GM21576 (cell line): ENCODE measurements around the gene GADD45G.

Experiments
- ATAC-seq: cut with Tn5 transposase; IDR thresholded peaks from one replicate; pipeline ENCODE4 v1.9.1; 2021; ENCODE audit warnings: mild to moderate bottlenecking, moderate library complexity; ENCODE audit not compliant: unreplicated experiment

Gene GADD45G

DNA sequence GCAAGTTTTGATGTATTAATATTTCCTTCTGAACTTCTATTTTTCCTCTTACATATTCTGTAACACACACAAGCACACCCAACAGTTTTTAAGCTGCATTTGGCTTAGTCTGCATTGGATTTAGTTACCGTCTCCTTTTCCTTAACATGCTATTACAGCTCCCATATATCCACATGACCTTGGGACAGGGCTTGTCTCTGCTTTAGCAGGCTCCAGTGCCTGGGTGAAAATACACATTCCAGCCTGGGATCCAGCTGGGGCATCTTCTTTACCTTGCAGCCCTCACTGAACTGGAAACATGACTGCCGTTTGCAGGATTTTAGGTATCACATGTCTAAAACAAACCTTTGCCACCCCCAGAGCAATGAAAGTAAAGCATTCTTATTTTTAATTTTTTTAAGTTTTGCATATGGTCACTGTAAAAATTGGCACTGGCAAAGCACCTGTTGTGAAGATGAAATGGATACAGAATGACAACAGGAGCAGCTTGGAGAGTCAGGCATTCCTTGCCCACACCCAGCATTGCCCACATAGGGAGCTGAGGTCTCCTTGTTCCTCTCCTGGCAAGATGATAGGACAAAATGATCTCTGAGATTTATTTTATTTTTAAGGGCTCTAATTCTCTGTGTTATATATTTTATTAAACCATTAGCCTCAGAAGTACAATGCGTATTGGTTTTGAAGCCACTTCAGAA lies 4.0 kb downstream of the GADD45G start:
- ATAC-seq, result no peak

DNA sequence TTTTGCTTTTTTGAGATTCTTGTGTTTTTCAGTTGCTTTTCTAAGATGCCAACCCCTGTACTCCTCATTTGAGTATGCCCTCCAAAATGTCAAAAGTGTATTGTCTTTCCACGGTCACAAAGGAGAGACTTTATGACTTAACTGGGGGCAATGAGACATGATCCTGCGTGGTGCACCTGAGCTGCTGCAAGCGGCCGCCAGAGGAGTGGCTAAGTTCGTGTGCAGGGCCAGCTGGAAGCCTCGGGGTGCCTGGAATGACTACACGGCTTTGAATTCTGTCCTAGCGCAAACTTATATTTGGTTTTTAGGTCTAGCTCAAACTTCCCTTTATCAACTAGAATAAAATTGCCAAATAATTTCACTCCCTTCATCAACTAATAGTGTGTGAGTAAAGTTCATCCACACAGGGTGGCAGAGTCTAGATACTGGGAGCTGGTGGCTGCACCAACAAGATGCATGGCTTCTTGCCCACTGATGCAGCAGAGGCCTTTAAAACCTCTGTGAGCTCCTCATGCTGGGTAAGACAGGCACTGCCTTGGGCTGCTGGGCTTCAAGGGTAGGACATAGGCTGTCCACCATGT lies 4.7 kb downstream of the GADD45G start:
- no peak for ATAC-seq

DNA sequence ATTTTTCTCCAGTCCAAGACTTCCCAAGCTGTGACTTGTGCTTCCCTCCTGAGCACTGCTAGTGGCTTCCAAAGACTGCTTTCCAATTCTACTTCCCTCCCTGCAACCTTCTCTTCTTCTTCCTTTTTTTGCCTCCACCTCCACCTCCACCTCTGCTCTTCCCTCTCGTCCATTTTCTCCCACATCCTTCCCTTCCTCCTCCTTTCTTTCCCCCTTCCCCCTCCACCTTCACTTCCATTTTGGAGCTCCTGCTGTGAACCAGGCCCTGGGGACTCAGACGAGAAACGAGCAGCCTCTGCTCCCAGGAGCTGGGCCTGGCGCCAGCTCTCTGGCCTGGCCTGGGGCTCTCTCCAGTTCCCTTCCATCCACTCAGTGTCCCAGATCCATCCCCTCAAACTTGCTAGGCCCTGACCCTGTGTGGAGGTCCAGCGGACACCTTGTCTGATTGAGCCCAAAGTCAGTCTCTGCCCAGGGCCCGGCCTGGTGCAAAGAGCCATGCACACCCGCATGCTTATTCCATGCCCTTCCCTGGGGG lies 5.6 kb downstream of the GADD45G start:
- ATAC-seq, result no peak

GRCh38 chr9:89611425-89611824 lies 6.6 kb downstream of the GADD45G start:
- ATAC-seq, result no peak

- ATAC-seq, result no peak
These were observed 7.9 kb downstream of the GADD45G start for GRCh38 chr9:89612566-89613278.

GRCh38 chr9:89613912-89614892 lies 9.4 kb downstream of the GADD45G start:
- no peak for ATAC-seq

DNA sequence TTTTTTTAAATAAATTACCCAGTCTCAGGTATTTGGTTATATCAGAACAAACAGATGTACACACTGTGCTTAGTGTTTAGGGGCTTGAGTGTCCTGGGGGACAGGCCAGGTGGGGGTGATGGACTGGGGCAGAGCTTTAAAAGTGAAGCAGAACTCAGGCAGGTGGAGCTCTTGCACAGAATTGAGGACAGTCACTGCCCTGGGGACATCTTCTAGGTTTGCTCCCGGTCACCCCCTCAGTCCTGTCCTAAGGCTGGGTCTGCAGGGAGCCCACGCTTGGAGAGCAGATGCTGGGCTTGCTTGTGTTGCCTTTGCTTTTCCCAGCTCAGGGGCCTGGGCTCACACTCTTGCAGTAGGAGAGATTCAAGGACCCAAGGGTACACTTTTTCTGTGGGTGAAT lies 10.8 kb downstream of the GADD45G start:
- no peak for ATAC-seq

DNA sequence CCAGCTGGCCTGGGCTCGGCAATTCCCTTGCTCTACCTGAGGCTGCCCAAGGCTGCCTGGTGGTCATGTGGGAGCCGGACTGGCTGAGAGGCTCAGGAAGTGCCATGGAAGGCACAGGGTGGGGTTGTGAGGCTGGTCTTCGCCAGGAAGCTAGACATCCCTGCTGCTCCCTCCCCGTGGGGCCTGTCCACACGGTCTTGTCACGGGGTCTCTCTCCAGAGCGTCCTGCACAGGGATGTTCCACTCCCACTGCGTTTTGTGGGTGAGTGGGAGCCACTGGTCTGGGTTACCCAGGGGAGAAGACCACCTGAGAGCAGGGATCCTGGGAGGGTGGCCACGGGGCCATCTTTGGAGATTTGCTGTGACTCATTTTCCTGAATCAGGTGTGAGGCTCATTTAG lies 11.6 kb downstream of the GADD45G start:
- ATAC-seq, result no peak

DNA sequence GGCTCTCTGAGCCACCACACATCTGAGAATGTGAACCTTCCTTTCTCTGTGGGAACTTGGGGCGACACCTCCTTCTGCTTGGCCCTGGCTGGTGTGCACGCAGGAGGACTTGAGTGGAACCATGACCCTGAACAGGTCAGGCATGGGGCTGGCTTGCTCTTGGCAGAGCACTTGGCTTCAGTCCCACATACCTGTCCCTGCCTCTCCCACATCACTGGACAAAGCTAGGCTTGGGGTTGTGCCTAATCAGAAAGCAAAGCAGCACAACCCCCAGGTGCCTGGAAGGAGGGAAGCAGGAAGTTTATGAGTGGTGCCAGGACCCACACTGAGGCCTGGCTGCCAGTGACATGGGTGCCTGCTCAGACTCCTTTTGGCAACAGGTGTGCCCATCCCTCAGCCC lies 13.2 kb downstream of the GADD45G start:
- ATAC-seq, result no peak

DNA sequence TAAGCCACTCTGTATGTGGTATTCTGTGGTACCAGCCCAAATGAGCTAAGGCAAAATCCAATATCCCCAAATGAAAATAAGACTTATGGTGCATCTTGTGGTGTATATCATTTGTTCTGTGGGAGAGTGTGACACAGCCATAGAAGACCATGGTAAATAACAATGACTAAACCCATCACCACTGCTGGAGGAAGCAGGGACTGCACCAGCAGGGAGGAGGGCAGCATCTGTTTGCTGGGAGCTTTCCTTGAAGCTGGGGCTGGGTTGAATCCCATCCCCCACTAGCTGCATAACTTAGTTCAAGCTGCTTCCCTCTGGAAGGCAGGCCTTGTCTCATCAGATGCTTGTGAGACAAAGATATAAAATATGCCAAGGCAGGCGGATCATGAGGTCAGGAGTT lies 14.2 kb downstream of the GADD45G start:
- ATAC-seq, result no peak

- ATAC-seq, result no peak
These were observed 14.8 kb downstream of the GADD45G start for GRCh38 chr9:89619424-89620138.

- ATAC-seq, result no peak
These were observed 16.2 kb downstream of the GADD45G start for GRCh38 chr9:89621031-89621430.

DNA sequence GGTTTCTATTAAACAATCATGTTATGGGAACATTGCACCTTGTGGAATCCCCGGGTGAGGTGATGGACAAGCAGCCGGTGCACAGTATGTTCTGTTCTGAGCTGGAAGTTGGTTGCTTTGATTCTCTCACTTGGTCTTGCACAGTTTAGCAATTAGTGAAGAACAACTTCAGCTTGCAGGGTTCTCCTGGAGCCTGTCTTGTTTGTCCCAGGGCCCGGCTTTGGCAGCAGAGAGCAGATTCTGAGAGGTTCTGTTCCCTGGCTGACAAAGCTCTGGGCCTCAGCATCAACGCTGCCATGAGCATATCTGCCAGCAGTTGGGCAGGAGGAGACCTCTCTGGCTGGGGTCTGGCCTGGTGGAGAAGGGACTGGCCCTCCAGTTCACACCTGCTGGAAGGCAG lies 16.9 kb downstream of the GADD45G start:
- ATAC-seq, result no peak

DNA sequence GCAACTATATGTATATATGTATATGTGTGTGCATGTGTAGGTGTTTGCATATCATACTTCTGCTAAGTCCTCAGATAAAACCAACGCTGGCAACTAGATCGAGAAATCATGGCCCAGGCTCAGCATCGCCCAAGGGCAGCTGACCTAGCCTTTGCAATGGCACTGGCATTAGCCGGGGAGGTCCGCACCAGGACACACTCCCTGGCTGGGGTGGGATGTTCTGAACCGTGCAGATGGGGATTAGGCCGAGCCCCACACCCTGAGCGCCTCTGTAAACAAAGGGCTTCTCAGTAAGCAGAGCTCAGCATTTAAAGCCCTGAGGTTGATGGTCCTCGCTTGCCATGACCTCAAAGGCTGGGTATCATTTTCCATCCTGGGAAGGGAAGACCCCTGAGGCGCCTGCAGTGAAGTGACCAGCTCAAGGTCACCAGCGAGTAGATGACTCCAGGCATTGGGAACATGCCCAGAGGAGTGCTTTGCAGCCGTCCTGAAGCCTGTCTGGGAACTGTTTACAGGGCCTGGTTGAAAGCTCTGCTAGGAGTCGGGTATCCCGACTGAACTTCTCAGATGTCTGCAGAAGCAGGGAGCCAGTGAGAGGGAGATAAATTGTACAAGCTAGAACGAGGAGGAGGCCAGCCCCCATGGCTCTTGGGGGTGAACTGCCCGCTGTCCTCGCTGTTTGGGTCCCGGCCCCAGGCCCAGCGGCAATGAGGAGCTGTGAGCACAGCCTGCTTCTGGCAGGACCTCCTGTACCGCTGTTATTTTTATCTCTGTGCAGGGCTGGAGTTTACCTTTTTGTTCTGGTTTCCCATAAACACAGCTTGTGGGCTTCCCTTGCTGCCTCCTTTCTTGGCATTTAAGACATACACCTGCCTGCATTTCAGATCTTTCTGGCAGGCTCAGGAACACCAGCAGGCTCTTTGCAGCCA lies 18.4 kb downstream of the GADD45G start:
- no peak for ATAC-seq

- no peak for ATAC-seq
These were observed 19.2 kb downstream of the GADD45G start for GRCh38 chr9:89623925-89624420.

DNA sequence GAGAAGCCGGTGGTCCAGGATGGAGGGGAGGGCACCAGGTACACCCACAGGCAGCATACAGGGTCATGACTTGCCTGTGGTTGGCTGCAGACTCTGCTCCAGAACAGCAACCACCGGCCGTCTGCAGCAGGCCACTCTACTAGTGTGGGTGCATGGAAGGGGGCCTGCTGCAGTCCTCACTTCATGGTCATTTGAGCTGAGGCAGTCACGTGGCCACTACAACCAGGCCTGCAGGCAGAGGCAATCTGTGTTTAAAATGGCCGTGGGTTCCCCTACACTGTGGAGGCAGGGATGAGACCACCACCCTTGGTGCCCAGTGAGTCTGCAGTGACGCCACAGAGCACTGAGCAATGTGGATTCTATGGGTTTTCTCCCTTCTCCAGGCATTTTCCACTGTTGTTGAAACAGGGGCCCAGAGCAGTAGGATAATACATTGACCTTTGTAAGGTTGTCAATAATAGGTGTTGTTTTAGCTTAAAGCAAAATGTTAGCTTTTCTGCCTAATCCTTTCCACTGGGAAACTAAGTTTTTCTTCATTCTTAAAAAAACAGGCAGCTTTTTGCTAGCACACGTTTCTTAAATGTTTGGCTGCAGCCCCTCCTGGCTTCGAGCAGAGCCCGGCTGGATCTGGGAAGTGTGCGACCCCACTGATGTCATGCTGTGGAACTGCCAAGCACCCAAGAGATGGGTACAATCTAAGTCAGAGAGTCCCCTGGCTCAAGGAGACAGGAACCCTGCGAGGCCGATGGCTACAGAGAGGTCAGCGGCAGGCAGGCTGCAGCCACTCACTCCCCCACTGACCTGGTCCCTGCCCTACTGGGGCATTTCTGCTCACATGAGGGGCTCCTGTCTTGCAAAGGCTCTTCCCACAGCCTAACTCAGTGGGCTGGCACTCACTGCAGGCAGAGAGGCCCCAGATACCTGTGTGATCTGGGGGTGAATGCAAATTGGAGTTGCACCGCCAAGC lies 21.2 kb downstream of the GADD45G start:
- ATAC-seq, result no peak

GRCh38 chr9:89626741-89627265 lies 22.0 kb downstream of the GADD45G start:
- no peak for ATAC-seq

DNA sequence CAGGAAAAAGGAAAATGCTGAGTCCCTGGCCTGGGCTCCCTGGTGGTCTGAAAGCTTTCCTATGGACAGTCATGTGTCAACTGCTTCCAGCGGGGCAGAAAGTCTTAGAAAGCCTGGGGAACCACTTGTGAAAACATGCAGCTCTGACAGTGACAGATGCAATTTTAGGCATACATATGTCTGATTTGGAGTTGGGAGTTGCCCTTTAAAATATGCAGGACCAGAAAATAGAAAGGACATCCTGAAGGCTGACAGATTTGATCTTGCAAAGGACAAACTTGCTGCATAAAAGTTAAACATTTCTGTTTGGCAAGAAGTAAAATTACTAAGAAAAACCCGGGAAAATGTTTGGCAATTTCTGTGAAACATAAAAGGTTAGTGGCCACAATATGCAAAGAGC lies 23.8 kb downstream of the GADD45G start:
- no peak for ATAC-seq
